DND-41 (cell line): ENCODE measurements around the gene HIP1.
"Not testable (repeated sequence)": the region's sequence is repeated elsewhere in the genome, so short reads cannot be mapped to it uniquely, and the experiment has no call there.

Experiments
- ATAC-seq: fragments of 200-7000 bp; cut with Tn5 transposase; 3 replicates; pipeline ENCODE4 v1.9.1; 2021; ENCODE audit warnings: low read depth; ENCODE audit not compliant: insufficient read depth
- DNase-seq: peaks from one replicate; pipeline ENCODE4 v3.0.0-alpha.2; 2020
- H2AFZ ChIP-seq: 2 replicates; pipeline ENCODE4 v1.6.0; 2012; ENCODE audit warnings: low read depth, low read length
- H3K27ac ChIP-seq: 2 replicates; pipeline ENCODE4 v1.5.1; 2012; ENCODE audit warnings: low read length, inconsistent platforms
- H3K27me3 ChIP-seq: fragments of 200-600 bp; sonication (generic); 2 replicates; pipeline ENCODE4 v1.6.0; 2012; ENCODE audit warnings: low read length, mild to moderate bottlenecking, inconsistent platforms; ENCODE audit not compliant: insufficient read depth, poor library complexity
- H3K36me3 ChIP-seq: 2 replicates; pipeline ENCODE4 v1.5.1; 2012; ENCODE audit warnings: low read length, inconsistent platforms; ENCODE audit not compliant: insufficient read depth
- H3K4me1 ChIP-seq: 2 replicates; pipeline ENCODE4 v1.5.1; 2012; ENCODE audit warnings: mild to moderate bottlenecking, low read length; ENCODE audit not compliant: insufficient read depth
- H3K4me2 ChIP-seq: 2 replicates; pipeline ENCODE4 v1.6.0; 2012; ENCODE audit warnings: mild to moderate bottlenecking, moderate library complexity, low read length, inconsistent platforms; ENCODE audit not compliant: insufficient read depth
- H3K4me3 ChIP-seq, 2 experiments: fragments of 200-600 bp in 1 of 2; shearing (Covaris generic) in 1 of 2; 2 replicates each; pipeline ENCODE4 v1.5.1; 2012 to 2016; ENCODE audit warnings: inconsistent platforms in 2 of 2, low read length in 2 of 2, mild to moderate bottlenecking in 2 of 2, low read depth in 1 of 2, moderate library complexity in 1 of 2
- H3K79me2 ChIP-seq: 2 replicates; pipeline ENCODE4 v1.6.0; 2012; ENCODE audit warnings: low read length, inconsistent platforms; ENCODE audit not compliant: insufficient read depth
- H3K9ac ChIP-seq: 2 replicates; pipeline ENCODE4 v1.6.0; 2012; ENCODE audit warnings: low read depth, mild to moderate bottlenecking, inconsistent platforms, low read length, moderate library complexity
- H3K9me3 ChIP-seq: 2 replicates; pipeline ENCODE4 v1.5.1; 2012; ENCODE audit warnings: low read length, moderate library complexity, mild to moderate bottlenecking, inconsistent platforms; ENCODE audit not compliant: insufficient read depth, severe bottlenecking
- H4K20me1 ChIP-seq: 2 replicates; pipeline ENCODE4 v1.6.0; 2012; ENCODE audit warnings: low read length; ENCODE audit not compliant: insufficient read depth
- EZH2 ChIP-seq: IDR thresholded peaks from 3 replicates; pipeline ENCODE4 v1.6.1; 2012; ENCODE audit warnings: borderline replicate concordance, low read depth, mild to moderate bottlenecking, moderate library complexity, low read length, inconsistent platforms; ENCODE audit not compliant: severe bottlenecking
- TF ChIP-seq, protein P1 (sequence below): IDR thresholded peaks from 2 replicates; pipeline ENCODE4 v1.5.1; 2012; ENCODE audit warnings: borderline replicate concordance, low read length, moderate library complexity, mild to moderate bottlenecking; ENCODE audit not compliant: poor library complexity, severe bottlenecking; ENCODE audit errors: extremely low read depth

Gene HIP1

GRCh38 chr7:75696263-75697037 lies 42.3 kb downstream of the HIP1 start:
- H4K20me1 ChIP-seq = no peaks in the 10 kb centered on the region
- H3K79me2 ChIP-seq = no peaks in the 10 kb centered on the region
- no peak overlapping the region for H3K9ac ChIP-seq
- no peak overlapping the region for H3K4me2 ChIP-seq
- TF ChIP-seq, protein P1, sequence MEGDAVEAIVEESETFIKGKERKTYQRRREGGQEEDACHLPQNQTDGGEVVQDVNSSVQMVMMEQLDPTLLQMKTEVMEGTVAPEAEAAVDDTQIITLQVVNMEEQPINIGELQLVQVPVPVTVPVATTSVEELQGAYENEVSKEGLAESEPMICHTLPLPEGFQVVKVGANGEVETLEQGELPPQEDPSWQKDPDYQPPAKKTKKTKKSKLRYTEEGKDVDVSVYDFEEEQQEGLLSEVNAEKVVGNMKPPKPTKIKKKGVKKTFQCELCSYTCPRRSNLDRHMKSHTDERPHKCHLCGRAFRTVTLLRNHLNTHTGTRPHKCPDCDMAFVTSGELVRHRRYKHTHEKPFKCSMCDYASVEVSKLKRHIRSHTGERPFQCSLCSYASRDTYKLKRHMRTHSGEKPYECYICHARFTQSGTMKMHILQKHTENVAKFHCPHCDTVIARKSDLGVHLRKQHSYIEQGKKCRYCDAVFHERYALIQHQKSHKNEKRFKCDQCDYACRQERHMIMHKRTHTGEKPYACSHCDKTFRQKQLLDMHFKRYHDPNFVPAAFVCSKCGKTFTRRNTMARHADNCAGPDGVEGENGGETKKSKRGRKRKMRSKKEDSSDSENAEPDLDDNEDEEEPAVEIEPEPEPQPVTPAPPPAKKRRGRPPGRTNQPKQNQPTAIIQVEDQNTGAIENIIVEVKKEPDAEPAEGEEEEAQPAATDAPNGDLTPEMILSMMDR = no peak
- no peak for TF ChIP-seq EZH2
- no peak overlapping the region for H3K4me3 ChIP-seq
- no peak overlapping the region for H3K27ac ChIP-seq
- DNase-seq (no peak), ATAC-seq (no peak)
- H3K9me3 ChIP-seq = no peaks in the 10 kb centered on the region
- no peaks in the 10 kb centered on the region for H3K36me3 ChIP-seq
- no peaks in the 10 kb centered on the region for H3K4me1 ChIP-seq
- no peaks in the 10 kb centered on the region for H3K27me3 ChIP-seq
- no peak overlapping the region for H2AFZ ChIP-seq

- DNase-seq (no peak), ATAC-seq (no peak)
- H3K4me2 ChIP-seq = no peak overlapping the region
- no peaks in the 10 kb centered on the region for H3K36me3 ChIP-seq
- H3K9me3 ChIP-seq = no peaks in the 10 kb centered on the region
- no peaks in the 10 kb centered on the region for H3K79me2 ChIP-seq
- H3K27me3 ChIP-seq = no peaks in the 10 kb centered on the region
- TF ChIP-seq, protein P1 = no peak
- no peak for TF ChIP-seq EZH2
- no peaks in the 10 kb centered on the region for H4K20me1 ChIP-seq
- no peak overlapping the region for H2AFZ ChIP-seq
- H3K27ac ChIP-seq = no peak overlapping the region
- no peaks in the 10 kb centered on the region for H3K4me1 ChIP-seq
- no peak overlapping the region for H3K4me3 ChIP-seq
- no peak overlapping the region for H3K9ac ChIP-seq
Observed at GRCh38 chr7:75694638-75695399, 43.9 kb downstream of the HIP1 start.

DNA sequence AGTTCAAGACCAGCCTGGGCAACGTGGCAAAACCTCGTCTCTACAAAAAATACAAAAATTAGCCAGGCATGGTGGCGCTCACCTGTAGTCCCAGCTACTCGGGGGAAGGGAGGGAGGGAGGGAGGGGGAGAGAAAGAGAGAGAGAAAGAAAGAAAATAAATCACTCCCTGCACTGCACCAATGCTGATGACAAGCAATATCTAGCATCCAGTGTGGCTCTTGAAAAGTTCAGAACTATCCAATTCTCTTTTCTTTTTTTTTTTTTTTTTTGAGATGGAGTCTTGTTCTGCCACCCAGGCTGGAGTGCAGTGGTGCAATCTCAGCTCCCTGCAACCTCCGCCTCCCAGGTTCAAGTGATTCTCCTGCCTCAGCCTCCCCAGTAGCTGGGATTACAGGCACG lies 45.1 kb downstream of the HIP1 start:
- not testable (repeated sequence) for DNase-seq, H3K4me2 ChIP-seq, H3K36me3 ChIP-seq, H3K27ac ChIP-seq, H3K4me3 ChIP-seq, H3K27me3 ChIP-seq, H3K79me2 ChIP-seq, ATAC-seq, H3K9ac ChIP-seq, H3K4me1 ChIP-seq, H3K9me3 ChIP-seq, H2AFZ ChIP-seq, H4K20me1 ChIP-seq

GRCh38 chr7:75691793-75692543 lies 46.8 kb downstream of the HIP1 start:
- Histone ChIP-seq H3K36me3 (no peaks in the 10 kb centered on the region), H3K9me3 (no peaks in the 10 kb centered on the region), H3K27me3 (peaks cover 10% of the 10 kb centered on the region), H3K9ac (no peak overlapping the region), H3K27ac (no peak overlapping the region), H3K79me2 (no peaks in the 10 kb centered on the region), H3K4me3 (no peak overlapping the region), H2AFZ (no peak overlapping the region), H4K20me1 (0 out of 2 replicates have a peak, but pooled peaks cover 2% of the 10 kb centered on the region), H3K4me1 (peaks cover 10% of the 10 kb centered on the region), H3K4me2 (no peak overlapping the region)
- ATAC-seq = no peak
- TF ChIP-seq EZH2 = no peak
- TF ChIP-seq, protein P1 = no peak
- no peak for DNase-seq
